Keratinocyte (primary cell): ENCODE measurements around the gene RB1. TPM values are rescaled to one million over a fixed set of nuclear protein-coding genes. Genes with fewer than 3 reads are reported as not detected.

Experiments
- DNase-seq: peaks from one replicate; pipeline ENCODE4 v3.0.0-alpha.2; 2011; ENCODE audit warnings: low read depth, missing footprints, low spot score
- FAIRE-seq: peaks from 2 replicates; lab custom pipeline; 2011; peaks lifted over from hg19 to GRCh38; lab: Jason Lieb, UNC
- H2AFZ ChIP-seq: 2 replicates; pipeline ENCODE4 v1.6.0; 2012; ENCODE audit warnings: low read length, control low read depth, inconsistent platforms; ENCODE audit not compliant: control insufficient read depth
- H3K27ac ChIP-seq: 2 replicates; pipeline ENCODE4 v1.5.1; 2011; ENCODE audit warnings: low read length; ENCODE audit not compliant: control insufficient read depth, insufficient read depth
- H3K27me3 ChIP-seq: 3 replicates; pipeline ENCODE4 v1.6.0; 2011; ENCODE audit warnings: low read length; ENCODE audit not compliant: control insufficient read depth, insufficient read depth; ENCODE audit errors: extremely low read depth
- H3K36me3 ChIP-seq, 2 experiments: 2 replicates in 1 of 2; 3 replicates in 1 of 2; pipeline ENCODE4 v1.5.1; 2011; ENCODE audit warnings: low read length in 2 of 2, mild to moderate bottlenecking in 1 of 2; ENCODE audit not compliant: control insufficient read depth in 2 of 2, insufficient read depth in 2 of 2; ENCODE audit errors: extremely low read depth in 1 of 2
- H3K4me1 ChIP-seq: 3 replicates; pipeline ENCODE4 v1.5.1; 2011; ENCODE audit warnings: low read length; ENCODE audit not compliant: control insufficient read depth, insufficient read depth; ENCODE audit errors: extremely low read depth
- H3K4me2 ChIP-seq: 3 replicates; pipeline ENCODE4 v1.6.0; 2011; ENCODE audit warnings: low read depth, low read length; ENCODE audit not compliant: control insufficient read depth, insufficient read depth; ENCODE audit errors: extremely low read depth
- H3K4me3 ChIP-seq, 3 experiments: fragments of 200-600 bp in 1 of 3; sonication (generic) in 1 of 3; 2 replicates in 2 of 3; 3 replicates in 1 of 3; pipeline ENCODE4 v1.5.1; 2011 to 2016; ENCODE audit warnings: low read length in 3 of 3, mild to moderate bottlenecking in 3 of 3, control low read depth in 2 of 3, inconsistent platforms in 1 of 3, low read depth in 1 of 3, mixed read lengths in 1 of 3, mixed run types in 1 of 3, moderate library complexity in 1 of 3; ENCODE audit not compliant: control insufficient read depth in 2 of 3, insufficient read depth in 2 of 3; ENCODE audit errors: extremely low read depth in 1 of 3
- H3K79me2 ChIP-seq: 2 replicates; pipeline ENCODE4 v1.6.0; 2012; ENCODE audit warnings: low read length; ENCODE audit not compliant: control insufficient read depth, insufficient read depth
- H3K9ac ChIP-seq: 3 replicates; pipeline ENCODE4 v1.6.0; 2011; ENCODE audit warnings: low read length; ENCODE audit not compliant: control insufficient read depth, insufficient read depth; ENCODE audit errors: extremely low read depth
- H3K9me1 ChIP-seq: 3 replicates; pipeline ENCODE4 v1.6.0; 2011; ENCODE audit warnings: low read length; ENCODE audit not compliant: control insufficient read depth, insufficient read depth; ENCODE audit errors: extremely low read depth
- H3K9me3 ChIP-seq: 2 replicates; pipeline ENCODE4 v1.5.1; 2012; ENCODE audit warnings: low read depth, low read length; ENCODE audit not compliant: control insufficient read depth
- H4K20me1 ChIP-seq: 3 replicates; pipeline ENCODE4 v1.6.0; 2011; ENCODE audit warnings: low read length; ENCODE audit not compliant: control insufficient read depth, insufficient read depth; ENCODE audit errors: extremely low read depth
- CTCF ChIP-seq, 3 experiments: IDR thresholded peaks in 1 of 3; conservative IDR thresholded peaks in 1 of 3; optimal IDR thresholded peaks in 1 of 3; 2 replicates in 2 of 3; 3 replicates in 1 of 3; pipeline versions ENCODE3 to v1.5.1; 2011; ENCODE audit warnings: low read length in 3 of 3, mild to moderate bottlenecking in 3 of 3, moderate library complexity in 2 of 3, control low read depth in 1 of 3, inconsistent platforms in 1 of 3; ENCODE audit not compliant: insufficient read depth in 2 of 3; ENCODE audit errors: extremely low read depth in 1 of 3
- EZH2 ChIP-seq: IDR thresholded peaks from one replicate; pipeline ENCODE4 v1.6.1; 2012; ENCODE audit warnings: inconsistent platforms, mild to moderate bottlenecking, low read length, moderate library complexity
- dilution Hi-C: fragments of 300-500 bp; cut with MboI; formaldehyde crosslinking; loops from one replicate; pipeline ENCODE4 v1.7.0; 2020; ENCODE audit warnings: low sequenced_read_pairs; ENCODE audit not compliant: extremely low pct_ligation_motif_present
- polyA plus RNA-seq, 5 experiments: library from polyadenylated mRNA; depleted of rRNA in 3 of 5; stranded (reverse) in 3 of 5; stranded (forward) in 1 of 5; unstranded in 1 of 5; fragments of >200 nt; gene quantifications; 1 replicate in 1 of 5; 2 replicates in 3 of 5; 3 replicates in 1 of 5; pipeline versions ENCODE4 v1.2.1 to v1.2.3, GENCODE V29; 2011 to 2012; ENCODE audit warnings: missing spikeins in 2 of 5, low read depth in 1 of 5, low replicate concordance in 1 of 5

RB1 gene
- polyA plus RNA-seq, 1 donor (not counting 4 experiments of a cell fraction or from before 2014, with no cell fraction given), result 22.4 TPM

- Histone ChIP-seq H3K9me1 (no peaks in the 10 kb centered on the region), H2AFZ (no peak overlapping the region), H3K4me3 (no peak overlapping the region), H3K4me2 (no peak overlapping the region), H3K9ac (no peak overlapping the region), H4K20me1 (no peaks in the 10 kb centered on the region), H3K79me2 (no peaks in the 10 kb centered on the region), H3K4me1 (peaks cover 3% of the 10 kb centered on the region), H3K27ac (no peak overlapping the region), H3K9me3 (no peaks in the 10 kb centered on the region), H3K27me3 (no peaks in the 10 kb centered on the region), H3K36me3 (no peaks in the 10 kb centered on the region)
- DNase-seq (no peak), FAIRE-seq (no peak)
- TF ChIP-seq EZH2 (no peak), CTCF (optimal IDR thresholded peaks at IDR 0.05 in 1 of 3, IDR thresholded peaks at IDR 0.05 in 1 of 3, conservative IDR thresholded peaks at IDR 0.05 in 1 of 3; ENCODE audit: extremely low read depth in 1 of 3, insufficient read depth in 2 of 3, low read length in 3 of 3) (no peak)
- dilution Hi-C loops, result no loop called here
Observed at GRCh38 chr13:48487968-48488367, 184.4 kb downstream of the RB1 start.

GRCh38 chr13:48488995-48489394 is 185.4 kb downstream of the RB1 start:
- H2AFZ ChIP-seq, result no peak overlapping the region
- DNase-seq (no peak), FAIRE-seq (no peak)
- no peaks in the 10 kb centered on the region for H4K20me1 ChIP-seq
- peaks cover 3% of the 10 kb centered on the region for H3K4me1 ChIP-seq
- TF ChIP-seq CTCF (optimal IDR thresholded peaks at IDR 0.05 in 1 of 3, IDR thresholded peaks at IDR 0.05 in 1 of 3, conservative IDR thresholded peaks at IDR 0.05 in 1 of 3; ENCODE audit: extremely low read depth in 1 of 3, insufficient read depth in 2 of 3, low read length in 3 of 3) (no peak), EZH2 (no peak)
- no peaks in the 10 kb centered on the region for H3K9me1 ChIP-seq
- no peaks in the 10 kb centered on the region for H3K27me3 ChIP-seq
- no peak overlapping the region for H3K9ac ChIP-seq
- H3K79me2 ChIP-seq, result no peaks in the 10 kb centered on the region
- no peak overlapping the region for H3K4me2 ChIP-seq
- no peak overlapping the region for H3K27ac ChIP-seq
- H3K4me3 ChIP-seq, result no peak overlapping the region
- dilution Hi-C loops, result no loop called here
- no peaks in the 10 kb centered on the region for H3K9me3 ChIP-seq
- H3K36me3 ChIP-seq, result no peaks in the 10 kb centered on the region
